Kidney (tissue), 14 donors: ENCODE results near the gene ELOVL6. TPM values are rescaled to one million over a fixed set of nuclear protein-coding genes. Genes with fewer than 3 reads are reported as not detected.

Source experiments
- DNase-seq, 5 donors: peaks; one replicate each; pipeline ENCODE4 v3.0.0-alpha.2; 2013 to 2020
- FAIRE-seq: peaks from 2 replicates; lab custom pipeline; 2012; peaks lifted over from hg19 to GRCh38; lab: Jason Lieb, UNC
- H3K27ac ChIP-seq, 2 donors: one replicate each; pipeline ENCODE4 v1.7.0; 2013; ENCODE audit warnings: low read depth in 2 of 2, low read length in 2 of 2, inconsistent platforms in 1 of 2
- H3K27me3 ChIP-seq: one replicate; pipeline ENCODE4 v1.7.1; 2013; ENCODE audit warnings: low read length, inconsistent platforms; ENCODE audit not compliant: control insufficient read depth, insufficient read depth
- H3K36me3 ChIP-seq, 3 donors: one replicate each; pipeline versions ENCODE4 v1.7.0 to v1.7.1; 2013; ENCODE audit warnings: low read length in 3 of 3, control low read depth in 1 of 3, inconsistent platforms in 1 of 3; ENCODE audit not compliant: insufficient read depth in 3 of 3, control insufficient read depth in 2 of 3
- H3K4me1 ChIP-seq, 3 donors: one replicate each; pipeline versions ENCODE4 v1.7.0 to v1.7.1; 2013; ENCODE audit warnings: low read length in 3 of 3, inconsistent platforms in 1 of 3, low read depth in 1 of 3; ENCODE audit not compliant: control insufficient read depth in 2 of 3, insufficient read depth in 2 of 3
- H3K4me3 ChIP-seq, 3 donors: one replicate each; pipeline versions ENCODE4 v1.7.0 to v1.8.1; 2013; ENCODE audit warnings: low read length in 3 of 3, control low read depth in 1 of 3, inconsistent platforms in 1 of 3
- H3K9ac ChIP-seq, 3 donors: one replicate each; pipeline versions ENCODE4 v1.7.0 to v1.7.1; 2013; ENCODE audit warnings: low read length in 3 of 3, control low read depth in 1 of 3, inconsistent platforms in 1 of 3
- H3K9me3 ChIP-seq, 3 donors: one replicate each; pipeline versions ENCODE4 v1.7.0 to v1.7.1; 2013; ENCODE audit warnings: low read length in 3 of 3, control low read depth in 1 of 3, inconsistent platforms in 1 of 3; ENCODE audit not compliant: control insufficient read depth in 2 of 3, insufficient read depth in 1 of 3
- CTCF ChIP-seq: IDR thresholded peaks from 3 replicates; pipeline ENCODE4 v1.5.1; 2012; ENCODE audit warnings: mild to moderate bottlenecking, moderate library complexity, borderline replicate concordance; ENCODE audit not compliant: insufficient read depth; ENCODE audit errors: extremely low read depth
- intact Hi-C: fragments of 100-400 bp; cut with DNase I; formaldehyde crosslinking; loops from one replicate; pipeline ENCODE4 v1.11.1; 2022
- polyA plus RNA-seq: library from polyadenylated mRNA; stranded (reverse); fragments of 350-450 nt; fragmentation: Illumina TruSeq; extraction: RNeasy Lipid Tissue Mini Kit (QIAGEN cat#74804); gene quantifications from one replicate; pipeline ENCODE4 v1.2.3, GENCODE V29; 2014; ENCODE audit warnings: low read depth, low replicate concordance; ENCODE audit not compliant: insufficient read depth
- total RNA-seq: library from RNA; stranded (reverse); fragmentation: NEBNext Ultra II Directional; extraction: Animal tissue kit (Norgen Biotek cat#: 25700); gene quantifications from one replicate; pipeline ENCODE4 v1.2.1, GENCODE V29; 2021
- donor health status: control.
- donor health status: control.
- donor health status: control.
- donor health status: control.
- donor health status: control.
- donor health status: DM: yes; HTN: yes; CAD: no.
- donor health status: Normal renal cell carcinoma (clear cell type).

Gene ELOVL6
- total and polyA plus RNA-seq, 2 donors from 2014 or later = 10.7 to 21.5 TPM

- Histone ChIP-seq H3K36me3 (no peaks in the 10 kb centered on the region), H3K27ac (no peak overlapping the region), H3K4me1 (peaks cover 0 to 7% (median 4%) of the 10 kb centered on the region in 3 donors), H3K9me3 (no peaks in the 10 kb centered on the region), H3K27me3 (no peaks in the 10 kb centered on the region), H3K4me3 (no peak overlapping the region), H3K9ac (no peak overlapping the region)
- FAIRE-seq (no peak), DNase-seq (no peak)
- intact Hi-C loops = no loop called here
- no peak for TF ChIP-seq CTCF
These were observed 26.4 kb downstream of the ELOVL6 start for GRCh38 chr4:110171971-110172370.

DNA sequence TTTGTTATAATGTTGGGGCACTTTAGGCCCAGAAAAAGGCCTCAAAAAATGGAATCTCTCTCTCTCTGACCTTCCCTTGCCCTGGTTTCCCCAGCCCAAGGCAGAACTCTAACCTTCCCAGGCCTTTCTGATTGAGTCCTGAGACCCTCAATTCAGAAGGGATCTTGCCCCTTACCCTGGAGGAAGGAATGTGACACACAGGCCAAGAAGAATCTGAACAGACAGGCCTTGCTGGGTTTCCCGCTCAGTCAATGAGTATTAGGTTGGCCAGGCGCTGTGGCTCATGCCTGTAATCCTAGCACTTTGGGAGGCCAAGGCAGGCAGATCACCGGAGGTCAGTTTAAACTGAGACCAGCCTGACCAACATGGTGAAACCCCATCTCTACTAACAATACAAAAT, 27.6 kb downstream of the ELOVL6 start:
- no peak for TF ChIP-seq CTCF
- H3K27ac ChIP-seq = no peak overlapping the region
- H3K36me3 ChIP-seq = no peaks in the 10 kb centered on the region
- no peak overlapping the region for H3K9ac ChIP-seq
- H3K27me3 ChIP-seq = no peaks in the 10 kb centered on the region
- intact Hi-C loops = no loop called here
- DNase-seq (no peak), FAIRE-seq (no peak)
- H3K4me3 ChIP-seq = no peak overlapping the region
- no peaks in the 10 kb centered on the region for H3K9me3 ChIP-seq
- H3K4me1 ChIP-seq = peaks cover 0 to 7% (median 4%) of the 10 kb centered on the region in 3 donors

GRCh38 chr4:110165382-110166286, 32.8 kb downstream of the ELOVL6 start:
- Histone ChIP-seq H3K9ac (no peak overlapping the region), H3K36me3 (no peaks in the 10 kb centered on the region), H3K27ac (no peak overlapping the region), H3K27me3 (no peaks in the 10 kb centered on the region), H3K4me3 (no peak overlapping the region), H3K9me3 (no peaks in the 10 kb centered on the region), H3K4me1 (peaks cover 0 to 7% (median 0%) of the 10 kb centered on the region in 3 donors)
- DNase-seq = no peak
- TF ChIP-seq CTCF = no peak
- no peak for FAIRE-seq
- intact Hi-C loops = no loop called here
